Smooth muscle cell (in vitro differentiated cells): ENCODE measurements around the gene MYO18A. TPM values are rescaled to one million over a fixed set of nuclear protein-coding genes. Genes with fewer than 3 reads are reported as not detected.
"Not testable (repeated sequence)": the region's sequence is repeated elsewhere in the genome, so short reads cannot be mapped to it uniquely, and the experiment has no call there.

Experiments used
- DNase-seq: peaks from one replicate; lab custom pipeline; 2025; ENCODE audit not compliant: unreplicated experiment; lab: John Stamatoyannopoulos, UW
- H2AFZ ChIP-seq: fragments of 200-600 bp; sonication (generic); 2 replicates; pipeline ENCODE4 v1.6.0; 2016; ENCODE audit warnings: antibody characterized with exemption, low read depth, mild to moderate bottlenecking
- H3F3A ChIP-seq: fragments of 200-600 bp; sonication (generic); 2 replicates; pipeline ENCODE4 v1.6.0; 2017; ENCODE audit warnings: antibody characterized with exemption, low read depth
- H3K27ac ChIP-seq: fragments of 200-600 bp; sonication (generic); 2 replicates; pipeline ENCODE4 v1.5.1; 2016; ENCODE audit warnings: low read depth, mild to moderate bottlenecking
- H3K27me3 ChIP-seq: fragments of 200-600 bp; sonication (generic); 2 replicates; pipeline ENCODE4 v1.6.1; 2016; ENCODE audit warnings: low read depth, mild to moderate bottlenecking
- H3K36me3 ChIP-seq: fragments of 200-600 bp; sonication (generic); 2 replicates; pipeline ENCODE4 v1.5.1; 2016; ENCODE audit warnings: low read depth
- H3K4me1 ChIP-seq: fragments of 200-600 bp; sonication (generic); 2 replicates; pipeline ENCODE4 v1.5.1; 2016; ENCODE audit warnings: low read depth
- H3K4me2 ChIP-seq: fragments of 200-600 bp; sonication (generic); 2 replicates; pipeline ENCODE4 v1.6.0; 2016; ENCODE audit warnings: mild to moderate bottlenecking
- H3K4me3 ChIP-seq: fragments of 200-600 bp; sonication (generic); 2 replicates; pipeline ENCODE4 v1.5.1; 2016; ENCODE audit warnings: mild to moderate bottlenecking
- H3K79me2 ChIP-seq: fragments of 200-600 bp; sonication (generic); 2 replicates; pipeline ENCODE4 v1.6.0; 2016; ENCODE audit warnings: low read depth, mild to moderate bottlenecking
- H3K9ac ChIP-seq: fragments of 200-600 bp; sonication (generic); 2 replicates; pipeline ENCODE4 v1.6.0; 2016; ENCODE audit warnings: low read depth
- H3K9me3 ChIP-seq: fragments of 200-600 bp; sonication (generic); replicated peaks from 2 replicates; pipeline ENCODE4 v1.5.1; 2016; ENCODE audit warnings: low read depth
- H4K20me1 ChIP-seq: fragments of 200-600 bp; sonication (generic); 2 replicates; pipeline ENCODE4 v1.6.0; 2016; ENCODE audit warnings: low read depth
- WGBS: methylation state at CpG from one replicate; pipeline ENCODE4 v1.1.7; 2016; ENCODE audit warnings: low lambda C conversion rate; 5-methylcytosine and 5-hydroxymethylcytosine counted together
- polyA plus RNA-seq: library from polyadenylated mRNA; unstranded; fragments of >200 nt; fragmentation: Nextera tagmentation; extraction: Ambion mirVana; gene quantifications from 2 replicates; pipeline ENCODE4 v1.2.1, GENCODE V29; 2016
- total RNA-seq: library from RNA; depleted of rRNA; stranded (reverse); fragments of >200 nt; gene quantifications from 2 replicates; pipeline ENCODE4 v1.2.3, GENCODE V29; 2014
- TF ChIP-seq, protein P1 (sequence below): fragments of 200-600 bp; sonication (generic); IDR thresholded peaks from 2 replicates; pipeline ENCODE4 v1.5.1; 2017; ENCODE audit warnings: borderline replicate concordance, mild to moderate bottlenecking, antibody characterized with exemption; ENCODE audit not compliant: insufficient read depth, poor library complexity, severe bottlenecking

Gene MYO18A
- total and polyA plus RNA-seq, 2 experiments from 2014 or later, result 18.0 to 22.1 TPM

DNA sequence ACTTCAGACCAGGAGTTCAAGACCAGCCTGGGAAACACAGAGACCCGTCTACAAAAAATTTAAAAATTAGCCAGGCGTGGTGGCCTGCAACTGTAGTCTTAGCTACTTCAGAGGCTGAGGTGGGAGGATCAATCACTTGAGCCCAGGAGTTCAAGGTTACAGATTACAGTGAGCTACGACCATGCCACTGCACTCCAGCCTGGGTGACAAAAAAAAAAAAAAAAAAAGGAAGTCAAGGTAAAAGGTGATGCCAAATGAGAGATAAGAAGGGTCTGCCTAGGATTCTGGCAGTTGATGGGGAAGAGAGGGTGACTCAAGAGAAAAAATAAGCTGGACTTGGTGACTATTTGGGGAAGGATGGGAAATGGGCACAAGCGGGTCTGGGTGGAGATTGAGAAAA, 32.5 kb downstream of the MYO18A start:
- no peaks in the 10 kb centered on the region for H3K36me3 ChIP-seq
- TF ChIP-seq, protein P1, sequence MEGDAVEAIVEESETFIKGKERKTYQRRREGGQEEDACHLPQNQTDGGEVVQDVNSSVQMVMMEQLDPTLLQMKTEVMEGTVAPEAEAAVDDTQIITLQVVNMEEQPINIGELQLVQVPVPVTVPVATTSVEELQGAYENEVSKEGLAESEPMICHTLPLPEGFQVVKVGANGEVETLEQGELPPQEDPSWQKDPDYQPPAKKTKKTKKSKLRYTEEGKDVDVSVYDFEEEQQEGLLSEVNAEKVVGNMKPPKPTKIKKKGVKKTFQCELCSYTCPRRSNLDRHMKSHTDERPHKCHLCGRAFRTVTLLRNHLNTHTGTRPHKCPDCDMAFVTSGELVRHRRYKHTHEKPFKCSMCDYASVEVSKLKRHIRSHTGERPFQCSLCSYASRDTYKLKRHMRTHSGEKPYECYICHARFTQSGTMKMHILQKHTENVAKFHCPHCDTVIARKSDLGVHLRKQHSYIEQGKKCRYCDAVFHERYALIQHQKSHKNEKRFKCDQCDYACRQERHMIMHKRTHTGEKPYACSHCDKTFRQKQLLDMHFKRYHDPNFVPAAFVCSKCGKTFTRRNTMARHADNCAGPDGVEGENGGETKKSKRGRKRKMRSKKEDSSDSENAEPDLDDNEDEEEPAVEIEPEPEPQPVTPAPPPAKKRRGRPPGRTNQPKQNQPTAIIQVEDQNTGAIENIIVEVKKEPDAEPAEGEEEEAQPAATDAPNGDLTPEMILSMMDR, result no peak
- H3K27ac ChIP-seq, result peak overlapping the region; percentile 34
- no peaks in the 10 kb centered on the region for H3K9me3 ChIP-seq
- DNase-seq, result no peak
- no peaks in the 10 kb centered on the region for H3F3A ChIP-seq
- H3K4me1 ChIP-seq, result peaks cover 9% of the 10 kb centered on the region
- H3K27me3 ChIP-seq, result no peaks in the 10 kb centered on the region
- no peak overlapping the region for H2AFZ ChIP-seq
- H3K9ac ChIP-seq, result no peak overlapping the region
- 96% methylated on average over 4 of the region's 4 CpGs for WGBS
- H3K4me3 ChIP-seq, result no peak overlapping the region
- peaks cover 8% of the 10 kb centered on the region for H4K20me1 ChIP-seq
- no peak overlapping the region for H3K4me2 ChIP-seq
- peaks cover 5% of the 10 kb centered on the region for H3K79me2 ChIP-seq

DNA sequence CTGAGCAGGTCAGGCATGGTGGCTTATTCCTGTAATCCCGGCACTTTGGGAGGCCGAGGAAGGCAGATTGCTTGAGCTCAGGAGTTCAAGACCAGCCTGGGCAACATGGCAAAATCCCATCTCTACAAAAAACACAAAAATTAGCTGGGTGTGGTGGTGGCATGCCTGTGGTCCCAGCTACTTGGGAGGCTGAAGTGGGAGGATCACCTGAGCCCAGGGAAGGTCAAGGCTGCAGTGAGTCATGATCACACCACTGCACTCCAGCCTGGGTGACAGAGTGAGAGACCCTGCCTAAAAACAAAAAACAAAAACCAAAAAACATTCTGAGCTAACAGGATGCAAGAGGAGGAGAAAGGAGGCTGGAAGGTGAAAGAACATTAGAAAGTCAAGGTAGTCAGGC, 33.0 kb downstream of the MYO18A start:
- H3K4me3 ChIP-seq, H3K9me3 ChIP-seq, H3K27me3 ChIP-seq, H3K4me2 ChIP-seq, H3K4me1 ChIP-seq, H3K36me3 ChIP-seq, H3K27ac ChIP-seq, H3F3A ChIP-seq, H3K9ac ChIP-seq, H2AFZ ChIP-seq, DNase-seq, H4K20me1 ChIP-seq, H3K79me2 ChIP-seq: not testable (repeated sequence)
- 89% methylated on average over 2 of the region's 2 CpGs for WGBS

DNA sequence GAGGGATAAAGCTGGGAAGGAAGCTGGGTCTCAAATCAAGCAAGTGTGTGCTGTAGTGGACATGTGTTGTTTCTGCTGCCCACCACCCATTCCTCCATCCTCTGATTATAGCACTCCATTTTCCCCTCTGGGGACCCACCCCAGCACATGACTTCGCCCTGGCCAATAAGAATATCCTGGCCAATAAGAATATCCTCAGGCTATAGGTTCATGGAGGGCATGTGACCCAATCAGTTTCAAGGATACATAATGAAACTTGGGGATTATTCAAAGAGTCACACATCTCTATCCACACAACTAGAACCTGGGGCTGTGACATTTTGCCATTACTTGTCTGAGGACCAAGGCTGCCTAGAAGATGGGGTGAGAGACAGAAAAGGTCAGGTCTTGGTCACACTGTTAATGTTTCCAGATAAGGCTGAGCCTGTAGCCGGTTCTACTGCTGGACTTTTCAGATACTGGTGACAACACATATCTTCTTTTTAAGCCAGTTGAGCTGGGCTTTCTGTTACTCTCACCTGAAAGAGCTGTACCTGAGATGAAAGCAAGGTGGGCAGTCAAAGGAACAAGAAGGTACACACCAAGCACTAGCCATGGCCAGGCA, 33.7 kb downstream of the MYO18A start:
- H3K79me2 ChIP-seq, result peaks cover 4% of the 10 kb centered on the region

DNA sequence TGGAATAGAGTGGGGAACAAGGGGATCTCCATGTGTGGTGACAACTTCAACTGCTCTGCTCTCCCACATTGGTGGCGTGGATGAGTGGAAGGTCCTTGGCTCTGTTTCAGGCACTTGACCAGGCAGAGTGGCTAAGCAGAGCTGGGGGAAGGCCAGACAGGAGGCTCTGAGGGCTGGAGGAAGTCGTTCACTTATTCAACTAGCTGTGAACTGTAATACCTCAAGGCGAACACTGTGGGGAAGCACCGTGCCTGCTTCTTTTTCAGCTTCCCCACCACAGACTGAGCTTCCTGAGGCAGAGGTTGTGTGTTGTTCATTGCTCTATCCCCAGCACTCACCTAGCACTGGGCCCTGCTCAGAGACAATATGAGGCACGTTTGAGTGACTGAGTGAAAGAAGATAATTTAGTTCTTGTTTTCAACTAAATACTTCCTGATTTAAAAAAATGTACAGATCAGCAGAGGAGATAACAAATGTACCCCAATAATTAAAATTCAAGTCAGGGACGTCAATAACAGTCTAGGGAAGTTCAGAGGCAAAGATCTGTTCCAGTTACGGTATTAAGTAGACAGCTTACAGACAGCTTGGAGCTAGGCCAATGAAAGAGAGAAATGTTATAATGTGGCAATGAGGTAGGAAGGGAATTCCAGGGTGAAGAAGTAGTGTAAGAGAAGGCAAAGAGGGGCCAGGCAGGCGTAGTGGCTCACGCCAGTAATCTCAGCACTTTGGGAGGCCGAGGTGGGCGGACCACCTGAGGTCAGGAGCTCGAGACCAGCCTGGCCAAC, 34.7 kb downstream of the MYO18A start:
- no peaks in the 10 kb centered on the region for H3K79me2 ChIP-seq
- peaks cover 10% of the 10 kb centered on the region for H3K4me1 ChIP-seq
- H4K20me1 ChIP-seq, result peaks cover 4% of the 10 kb centered on the region
- no peak overlapping the region for H2AFZ ChIP-seq
- no peak overlapping the region for H3K9ac ChIP-seq
- TF ChIP-seq, protein P1, result peak; percentile 40
- no peak for DNase-seq
- H3K27ac ChIP-seq, result peak overlapping the region; percentile 0
- H3K36me3 ChIP-seq, result no peaks in the 10 kb centered on the region
- no peak overlapping the region for H3K4me2 ChIP-seq
- H3F3A ChIP-seq, result no peaks in the 10 kb centered on the region
- 59% methylated on average over 12 of the region's 12 CpGs for WGBS
- H3K27me3 ChIP-seq, result no peaks in the 10 kb centered on the region
- no peaks in the 10 kb centered on the region for H3K9me3 ChIP-seq
- H3K4me3 ChIP-seq, result no peak overlapping the region

More for the DNA sequence above, 33.7 kb downstream of the MYO18A start:
- no peaks in the 10 kb centered on the region for H3K9me3 ChIP-seq
- H3K36me3 ChIP-seq, result no peaks in the 10 kb centered on the region
- no peak for DNase-seq
- TF ChIP-seq, protein P1, result no peak
- no peak overlapping the region for H3K4me3 ChIP-seq
- H3F3A ChIP-seq, result no peaks in the 10 kb centered on the region
- 90% methylated on average over 2 of the region's 2 CpGs for WGBS
- H2AFZ ChIP-seq, result no peak overlapping the region
- H3K4me1 ChIP-seq, result peaks cover 5% of the 10 kb centered on the region
- H3K27ac ChIP-seq, result no peak overlapping the region
- peaks cover 4% of the 10 kb centered on the region for H4K20me1 ChIP-seq
- H3K9ac ChIP-seq, result no peak overlapping the region
- H3K4me2 ChIP-seq, result no peak overlapping the region
- H3K27me3 ChIP-seq, result no peaks in the 10 kb centered on the region
